A673 (cell line): ENCODE data around the gene FTCDNL1. TPM values are rescaled to one million over a fixed set of nuclear protein-coding genes. Genes with fewer than 3 reads are reported as not detected.

Experiments used
- BruUV-seq: library from RNA; stranded (reverse); fragments of 400-500 nt; replicated peaks from 2 replicates; lab custom pipeline; 2021; lab: Mats Ljungman, UMichigan
- CTCF ChIA-PET: fragments of 300-600 bp; sonication (Branson Sonifier 250); formaldehyde crosslinking; loops from one replicate; lab custom pipeline; 2022; ENCODE audit warnings: antibody characterized with exemption; lab: Charles Lee
- POLR2A ChIA-PET: fragments of 300-600 bp; sonication (Branson Sonifier 250); formaldehyde crosslinking; loops from one replicate; lab custom pipeline; 2022; ENCODE audit warnings: antibody characterized with exemption; ENCODE audit not compliant: low non-redundant PET; lab: Charles Lee
- DNase-seq: peaks from one replicate; pipeline ENCODE4 v3.0.0-alpha.2; 2015; ENCODE audit warnings: low spot score
- H3K27ac ChIP-seq: fragments of 200-600 bp; sonication (generic); 2 replicates; pipeline ENCODE4 v1.5.1; 2016; ENCODE audit warnings: mixed run types, low read depth, mild to moderate bottlenecking, mixed read lengths, antibody characterized with exemption, low read length; ENCODE audit not compliant: poor library complexity, severe bottlenecking
- H3K27me3 ChIP-seq: fragments of 200-600 bp; sonication (generic); replicated peaks from 2 replicates; pipeline ENCODE4 v1.6.1; 2017; ENCODE audit warnings: mixed run types, low read depth, mild to moderate bottlenecking, mixed read lengths, antibody characterized with exemption, low read length; ENCODE audit not compliant: insufficient read depth, poor library complexity
- H3K36me3 ChIP-seq: fragments of 200-600 bp; sonication (generic); 2 replicates; pipeline ENCODE4 v1.6.1; 2016; ENCODE audit warnings: mixed run types, mild to moderate bottlenecking, mixed read lengths, antibody characterized with exemption, low read length; ENCODE audit not compliant: insufficient read depth, poor library complexity, severe bottlenecking
- H3K4me1 ChIP-seq: fragments of 200-600 bp; sonication (generic); 2 replicates; pipeline ENCODE4 v1.6.1; 2017; ENCODE audit warnings: mixed run types, mild to moderate bottlenecking, mixed read lengths, antibody characterized with exemption, low read length; ENCODE audit not compliant: insufficient read depth, poor library complexity, severe bottlenecking
- H3K4me3 ChIP-seq: fragments of 200-600 bp; sonication (generic); 2 replicates; pipeline ENCODE4 v1.5.1; 2016; ENCODE audit warnings: low read depth, mixed run types, mild to moderate bottlenecking, mixed read lengths, low read length; ENCODE audit not compliant: poor library complexity, severe bottlenecking
- H3K9me3 ChIP-seq: fragments of 200-600 bp; sonication (generic); 2 replicates; pipeline ENCODE4 v1.6.1; 2016; ENCODE audit warnings: mixed run types, low read depth, mild to moderate bottlenecking, mixed read lengths, antibody characterized with exemption, low read length; ENCODE audit not compliant: poor library complexity, severe bottlenecking
- EZH2 ChIP-seq: fragments of 200-600 bp; sonication (generic); IDR thresholded peaks from 2 replicates; pipeline ENCODE4 v1.6.1; 2017; ENCODE audit warnings: borderline replicate concordance, low read depth, mild to moderate bottlenecking, mixed read lengths, antibody characterized with exemption, low read length; ENCODE audit not compliant: poor library complexity, severe bottlenecking
- intact Hi-C: fragments of 100-400 bp; cut with micrococcal nuclease; formaldehyde crosslinking; loops from one replicate; pipeline ENCODE4 v1.10.0; 2022; ENCODE audit not compliant: unreplicated experiment
- total RNA-seq: library from RNA; stranded (reverse); gene quantifications from 2 replicates; pipeline ENCODE4 v1.2.3, GENCODE V29; 2021
- TF ChIP-seq, protein P1 (sequence below): fragments of 300-800, 200-600 bp; sonication (generic); conservative IDR thresholded peaks from 2 replicates; pipeline ENCODE4 v1.5.1; 2017; ENCODE audit warnings: low read depth, mild to moderate bottlenecking, antibody characterized with exemption, low read length, moderate library complexity, mixed read lengths

Gene FTCDNL1
- total RNA-seq, 1 experiment from 2014 or later = 0.88 TPM

DNA sequence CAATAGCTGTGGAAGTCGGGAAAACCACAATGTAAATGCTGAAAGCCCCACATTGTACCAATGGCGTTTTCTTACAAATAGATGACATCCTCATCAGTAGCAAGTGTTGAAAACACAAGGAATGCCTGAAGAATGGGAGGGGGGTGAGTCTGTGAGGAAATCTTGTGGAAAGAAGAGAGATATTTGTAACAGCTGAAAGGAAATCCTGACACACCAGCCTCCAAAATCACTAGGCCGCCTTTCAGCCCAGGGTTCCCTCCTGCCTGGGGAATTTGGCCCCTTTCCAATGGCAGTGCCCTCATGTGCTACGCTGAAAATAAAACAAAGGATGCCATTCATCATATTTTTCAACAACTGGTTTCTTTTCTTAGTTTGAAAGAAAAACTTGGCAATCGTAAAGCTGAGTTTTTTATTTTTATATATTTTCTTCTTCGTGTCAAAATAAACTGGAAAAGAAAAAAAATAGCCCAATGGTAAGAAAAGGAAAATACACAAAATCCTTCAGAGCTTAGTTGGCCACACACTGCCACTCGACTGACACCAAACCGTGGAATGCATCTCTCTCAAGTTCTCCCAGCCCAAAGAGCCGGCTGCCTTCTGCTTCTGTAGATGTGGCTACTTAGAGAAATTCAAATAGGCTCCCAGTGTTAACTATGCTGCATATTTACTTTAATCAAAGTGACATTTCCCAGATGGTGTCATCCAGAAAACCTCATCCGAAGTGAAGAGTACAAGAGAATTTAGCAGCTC lies 52.0 kb downstream of the FTCDNL1 start:
- Histone ChIP-seq H3K27ac (no peak overlapping the region), H3K4me3 (no peak overlapping the region), H3K9me3 (no peaks in the 10 kb centered on the region), H3K27me3 (no peaks in the 10 kb centered on the region), H3K36me3 (no peaks in the 10 kb centered on the region), H3K4me1 (no peaks in the 10 kb centered on the region)
- no TSS peak for BruUV-seq
- peak; percentile 21 for DNase-seq
- CTCF ChIA-PET = no interaction called here
- intact Hi-C loops = no loop called here
- TF ChIP-seq, protein P1, sequence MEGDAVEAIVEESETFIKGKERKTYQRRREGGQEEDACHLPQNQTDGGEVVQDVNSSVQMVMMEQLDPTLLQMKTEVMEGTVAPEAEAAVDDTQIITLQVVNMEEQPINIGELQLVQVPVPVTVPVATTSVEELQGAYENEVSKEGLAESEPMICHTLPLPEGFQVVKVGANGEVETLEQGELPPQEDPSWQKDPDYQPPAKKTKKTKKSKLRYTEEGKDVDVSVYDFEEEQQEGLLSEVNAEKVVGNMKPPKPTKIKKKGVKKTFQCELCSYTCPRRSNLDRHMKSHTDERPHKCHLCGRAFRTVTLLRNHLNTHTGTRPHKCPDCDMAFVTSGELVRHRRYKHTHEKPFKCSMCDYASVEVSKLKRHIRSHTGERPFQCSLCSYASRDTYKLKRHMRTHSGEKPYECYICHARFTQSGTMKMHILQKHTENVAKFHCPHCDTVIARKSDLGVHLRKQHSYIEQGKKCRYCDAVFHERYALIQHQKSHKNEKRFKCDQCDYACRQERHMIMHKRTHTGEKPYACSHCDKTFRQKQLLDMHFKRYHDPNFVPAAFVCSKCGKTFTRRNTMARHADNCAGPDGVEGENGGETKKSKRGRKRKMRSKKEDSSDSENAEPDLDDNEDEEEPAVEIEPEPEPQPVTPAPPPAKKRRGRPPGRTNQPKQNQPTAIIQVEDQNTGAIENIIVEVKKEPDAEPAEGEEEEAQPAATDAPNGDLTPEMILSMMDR = no peak
- no peak for TF ChIP-seq EZH2
- POLR2A ChIA-PET = no interaction called here

DNA sequence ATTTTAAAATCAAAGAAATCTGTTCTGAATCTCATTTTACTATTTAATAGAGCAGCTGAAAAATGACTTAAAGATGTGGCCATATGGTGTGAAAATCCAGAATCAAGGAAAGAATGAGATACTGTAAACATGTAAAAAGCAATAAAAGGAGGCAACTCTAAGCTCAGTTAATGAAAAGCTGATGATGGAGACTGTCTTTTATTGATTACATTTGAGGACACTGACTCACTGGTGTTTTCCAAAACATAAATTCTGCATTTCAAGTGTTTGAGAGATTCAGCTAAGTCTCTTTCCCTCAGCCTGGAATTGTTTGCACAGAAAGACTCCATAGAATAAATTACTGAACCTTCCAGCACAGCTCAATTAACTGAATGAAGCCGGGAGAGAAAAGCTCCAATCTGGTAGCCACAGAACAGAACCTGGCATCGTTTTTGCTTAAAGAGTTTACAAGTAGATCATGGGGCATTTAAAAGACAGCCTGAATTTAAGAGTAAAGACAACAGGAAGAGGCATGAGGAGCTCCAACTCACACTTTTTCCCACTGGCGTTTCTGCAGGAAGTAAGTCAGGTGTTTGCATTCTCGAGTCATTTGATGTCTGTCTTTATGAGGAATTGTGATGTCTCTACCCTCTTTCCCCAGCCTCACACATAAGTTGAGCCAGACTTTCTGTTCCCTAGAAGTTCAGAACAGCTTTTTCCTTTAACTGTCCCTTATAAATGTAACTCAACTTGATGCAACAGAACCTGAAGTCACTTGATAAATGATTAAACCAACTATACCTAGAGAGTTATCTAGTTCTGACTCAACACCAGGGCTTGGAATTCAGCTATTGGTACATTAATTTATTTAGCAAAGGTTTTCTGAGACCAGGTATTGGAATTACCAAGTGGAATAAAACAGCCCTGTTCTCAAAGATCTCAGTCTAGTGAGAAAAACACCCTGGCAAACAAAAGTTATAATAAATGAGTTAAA lies 53.3 kb downstream of the FTCDNL1 start:
- DNase-seq = no peak
- POLR2A ChIA-PET = no interaction called here
- BruUV-seq = no TSS peak
- Histone ChIP-seq H3K9me3 (no peaks in the 10 kb centered on the region), H3K4me1 (no peaks in the 10 kb centered on the region), H3K27ac (no peak overlapping the region), H3K27me3 (no peaks in the 10 kb centered on the region), H3K4me3 (no peak overlapping the region), H3K36me3 (no peaks in the 10 kb centered on the region)
- TF ChIP-seq, protein P1 = no peak
- no peak for TF ChIP-seq EZH2
- CTCF ChIA-PET = no interaction called here
- intact Hi-C loops = no loop called here

DNA sequence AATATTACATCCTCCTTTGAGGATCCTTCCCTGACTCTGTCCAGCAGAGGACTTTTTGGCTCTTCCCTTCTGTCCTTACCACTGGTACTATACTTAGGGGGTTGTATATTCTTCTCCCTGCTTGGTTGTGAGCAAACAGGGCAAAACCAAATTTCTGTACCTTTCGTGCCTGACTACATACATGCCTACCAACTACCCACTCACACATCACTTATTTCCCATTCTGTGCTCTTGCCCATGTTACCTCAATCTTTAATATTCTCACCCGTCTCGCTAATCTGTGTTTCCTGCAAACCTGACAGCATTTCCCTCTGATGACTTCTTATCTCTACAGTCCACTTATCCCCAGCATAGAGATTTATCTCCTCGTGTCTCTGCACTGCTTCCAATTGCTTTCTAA lies 58.6 kb downstream of the FTCDNL1 start:
- DNase-seq = no peak
- no peaks in the 10 kb centered on the region for H3K36me3 ChIP-seq
- H3K4me3 ChIP-seq = no peak overlapping the region
- H3K27ac ChIP-seq = no peak overlapping the region
- H3K4me1 ChIP-seq = no peaks in the 10 kb centered on the region
- ChIA-PET CTCF (no interaction called here), POLR2A (no interaction called here)
- no peaks in the 10 kb centered on the region for H3K27me3 ChIP-seq
- no peak for TF ChIP-seq EZH2
- intact Hi-C loops = no loop called here
- BruUV-seq = no TSS peak
- no peaks in the 10 kb centered on the region for H3K9me3 ChIP-seq
